OCI-M1 (cell line): ENCODE results near the gene KLF7.
A peak's percentile ranks its signal among the peaks of the same experiment; 100 is the strongest.

Source experiments
- DNase-seq: peaks from one replicate; lab custom pipeline; 2025; lab: John Stamatoyannopoulos, UW

KLF7 gene

DNA sequence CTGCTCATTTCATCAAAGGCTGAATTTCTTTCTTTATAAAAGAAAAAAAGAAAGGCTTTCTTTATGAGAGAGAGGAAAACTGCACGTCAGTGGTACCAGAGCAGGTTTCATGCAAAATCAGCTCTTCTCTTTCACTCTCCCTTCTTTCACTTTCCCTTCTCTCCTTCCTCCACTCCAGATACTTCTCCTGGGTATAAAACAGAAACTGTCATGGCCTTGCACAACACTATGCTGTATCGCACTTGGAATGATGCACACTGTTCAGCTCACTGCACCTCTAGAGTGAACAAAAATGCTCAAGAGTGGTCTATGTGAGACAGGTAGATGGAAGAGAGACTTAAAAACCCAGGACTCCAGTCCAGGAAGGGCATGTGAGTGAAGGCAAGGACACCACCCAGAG is 73.8 kb downstream of the KLF7 start:
- DNase-seq: no peak

DNA sequence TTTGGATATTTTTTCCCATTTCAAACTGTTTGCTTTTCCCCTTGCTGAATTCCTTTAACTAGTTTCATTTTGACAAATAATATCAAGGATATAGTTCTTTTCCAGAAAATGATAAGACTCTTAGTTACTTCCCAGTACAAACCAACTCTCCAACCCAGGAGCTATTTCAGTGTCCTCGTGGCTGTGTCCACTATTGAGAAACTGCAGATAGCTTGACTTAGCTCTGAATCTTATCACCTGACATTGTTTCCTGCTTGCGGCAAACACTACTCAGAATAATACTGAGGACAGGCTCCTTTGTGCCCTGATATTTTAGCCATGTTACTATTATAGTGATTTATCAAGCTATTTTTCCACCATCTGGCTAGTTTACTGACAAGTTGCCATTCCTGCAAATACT is 74.6 kb downstream of the KLF7 start:
- no peak for DNase-seq

DNA sequence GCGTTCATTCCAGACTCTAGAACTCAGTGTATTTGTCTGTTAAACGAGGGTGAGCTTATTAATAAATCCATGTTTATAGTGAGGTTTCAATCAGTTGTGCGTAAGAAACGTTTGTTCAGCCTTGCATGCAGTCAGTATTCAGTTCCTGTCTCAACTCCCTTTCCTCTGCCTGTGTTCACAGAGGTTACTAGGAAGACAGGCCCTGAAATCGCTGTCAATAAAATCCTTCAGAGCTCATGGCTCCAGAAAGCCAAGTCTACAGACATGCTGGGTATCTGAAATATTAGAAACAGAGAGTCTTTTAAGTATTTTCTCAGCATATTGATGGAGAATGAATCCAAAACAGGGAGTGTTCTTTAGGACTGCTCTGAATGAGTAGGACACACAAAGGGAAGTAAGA is 75.4 kb downstream of the KLF7 start:
- DNase-seq: no peak

GRCh38 chr2:207088839-207089238 is 76.9 kb downstream of the KLF7 start:
- no peak for DNase-seq

DNA sequence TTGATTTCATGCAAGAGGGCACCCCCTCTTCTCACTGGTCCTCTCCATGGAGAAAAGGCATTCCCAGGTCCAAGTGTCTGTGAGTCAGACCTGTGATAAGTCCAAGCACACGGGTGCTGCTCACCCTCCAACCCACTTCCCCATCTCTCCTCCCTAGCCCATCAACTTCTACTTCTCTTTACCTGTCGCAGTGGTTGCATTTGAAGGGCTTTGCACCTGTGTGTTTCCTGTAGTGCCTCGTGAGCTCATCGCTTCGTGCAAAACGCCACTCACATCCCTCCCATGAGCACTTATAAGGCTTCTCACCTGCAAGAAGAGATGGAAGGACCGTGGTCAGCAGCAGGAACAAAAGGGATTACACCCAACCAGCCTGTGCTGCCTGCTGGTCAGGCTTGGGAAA is 77.5 kb downstream of the KLF7 start:
- DNase-seq: no peak

DNA sequence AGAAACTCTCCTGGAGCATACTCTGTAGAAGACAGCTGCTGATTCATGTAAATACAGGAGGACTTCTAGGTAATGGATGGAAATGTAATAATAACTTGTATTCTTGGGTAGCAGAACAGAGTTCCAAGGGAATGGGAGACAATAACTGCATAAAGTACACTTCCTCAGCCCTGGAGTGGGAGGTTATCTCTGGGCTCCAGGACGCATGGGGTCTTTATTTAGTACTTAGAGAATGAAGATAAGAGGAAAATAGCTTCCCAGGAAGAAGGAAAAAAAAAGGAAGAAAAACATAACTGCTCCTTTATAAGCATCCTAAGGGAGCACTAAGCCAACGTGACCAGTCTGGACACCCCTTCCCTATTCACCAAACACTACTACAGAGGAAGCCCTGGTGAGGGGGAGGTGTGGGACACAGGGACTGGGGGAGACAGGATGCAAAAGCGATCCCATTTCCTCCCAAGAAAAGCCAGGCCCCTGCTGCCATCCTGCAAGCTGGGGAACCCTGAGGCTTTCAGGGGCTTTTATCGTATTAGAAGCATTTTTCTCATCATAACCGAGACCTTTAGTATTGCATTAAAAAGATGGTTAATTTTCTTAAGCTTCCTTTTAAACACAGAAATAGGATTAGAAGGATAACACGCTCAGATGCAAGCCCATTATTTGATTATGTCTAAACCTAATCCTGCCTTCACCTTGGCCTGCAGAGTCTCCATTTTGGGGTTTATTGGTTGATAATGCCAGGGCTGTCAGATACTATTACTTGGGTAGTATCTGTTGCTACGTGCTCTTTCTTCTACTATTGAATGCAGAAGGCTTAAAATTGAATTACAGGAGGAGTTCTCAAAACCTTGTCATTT is 78.5 kb downstream of the KLF7 start:
- no peak for DNase-seq

DNA sequence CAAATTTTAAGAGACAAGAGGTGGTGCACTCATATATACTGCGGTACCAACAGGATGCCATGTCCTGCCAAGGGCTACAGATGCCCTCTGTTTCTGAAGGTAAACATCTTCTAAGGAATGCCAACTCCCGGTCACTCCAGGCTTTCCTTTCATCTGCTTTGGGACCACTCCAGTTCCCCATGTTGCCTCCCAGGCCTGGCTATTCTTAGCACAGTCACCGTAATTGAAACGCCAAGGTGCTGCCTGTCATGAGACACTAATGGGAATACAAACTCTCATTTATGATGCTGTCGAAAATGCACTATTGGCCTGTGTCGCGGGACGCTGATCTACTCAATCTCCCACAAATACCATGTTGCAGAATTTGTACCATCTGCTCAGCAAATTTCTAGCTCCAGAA is 79.6 kb downstream of the KLF7 start:
- no peak for DNase-seq

- DNase-seq: no peak
Measured at GRCh38 chr2:207085110-207085509, 80.6 kb downstream of the KLF7 start.

DNA sequence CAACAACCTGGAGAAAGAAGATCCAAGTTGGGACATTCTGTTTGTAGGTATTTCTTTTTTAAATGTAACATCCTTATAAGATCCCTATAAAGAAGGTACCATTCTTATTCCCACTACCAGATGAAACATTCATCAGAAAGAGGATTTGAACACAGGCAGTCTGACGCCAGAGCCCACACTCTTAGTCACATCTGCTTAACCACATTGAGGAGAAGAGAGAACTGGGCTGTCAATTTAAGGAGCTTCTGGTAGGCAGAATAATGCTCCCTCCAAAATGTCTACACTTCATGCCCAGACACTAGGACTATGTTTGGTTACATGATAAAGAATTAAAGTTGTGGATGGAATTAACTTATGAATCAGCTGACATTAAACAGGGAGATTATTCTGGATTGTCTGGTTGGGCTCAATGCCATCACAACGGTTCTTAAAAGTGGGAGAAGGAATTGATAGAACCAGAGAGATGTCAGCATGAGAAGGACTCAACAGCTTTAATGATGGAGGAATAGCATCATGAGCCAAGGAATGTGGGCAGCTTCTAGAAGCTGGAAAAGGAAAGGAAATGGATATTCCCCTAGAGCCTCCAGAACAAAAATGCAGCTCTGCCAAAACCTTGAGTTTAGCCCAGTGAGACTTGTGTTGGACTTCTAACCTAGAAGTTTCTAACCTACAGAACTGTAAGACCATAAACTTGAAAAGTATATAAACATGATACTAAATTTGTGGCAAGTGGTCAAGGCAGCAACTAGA is 82.2 kb downstream of the KLF7 start:
- DNase-seq: no peak

GRCh38 chr2:207082619-207083018 is 83.1 kb downstream of the KLF7 start:
- no peak for DNase-seq

DNA sequence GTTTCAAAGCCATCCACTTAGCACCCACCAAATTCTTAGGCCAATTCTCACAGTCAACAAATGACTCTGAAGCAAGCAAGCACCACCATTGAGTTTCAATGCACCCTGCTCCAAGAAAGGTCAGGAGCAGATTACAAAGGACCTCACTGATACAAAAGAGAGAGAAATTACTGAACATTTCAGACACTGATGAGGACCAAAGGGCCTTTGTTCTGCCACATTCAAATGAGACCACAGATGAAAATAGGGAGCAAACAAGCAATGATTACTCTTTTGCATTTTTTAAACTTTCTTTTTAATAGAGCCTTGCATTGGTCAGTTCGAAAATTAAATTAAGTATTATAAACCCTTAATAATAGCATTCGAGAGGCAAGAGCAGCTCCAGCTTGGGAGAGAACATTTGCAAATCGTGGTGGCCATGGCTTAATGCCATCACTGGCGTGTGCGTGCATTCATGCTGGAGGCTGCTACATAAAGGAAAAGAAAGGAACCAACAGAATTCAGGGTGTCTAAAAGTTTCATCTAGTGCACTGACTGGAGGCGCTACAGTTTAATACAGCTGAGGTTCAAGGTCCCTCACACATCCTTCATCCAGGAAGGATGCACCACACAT is 87.5 kb downstream of the KLF7 start:
- DNase-seq: no peak

DNA sequence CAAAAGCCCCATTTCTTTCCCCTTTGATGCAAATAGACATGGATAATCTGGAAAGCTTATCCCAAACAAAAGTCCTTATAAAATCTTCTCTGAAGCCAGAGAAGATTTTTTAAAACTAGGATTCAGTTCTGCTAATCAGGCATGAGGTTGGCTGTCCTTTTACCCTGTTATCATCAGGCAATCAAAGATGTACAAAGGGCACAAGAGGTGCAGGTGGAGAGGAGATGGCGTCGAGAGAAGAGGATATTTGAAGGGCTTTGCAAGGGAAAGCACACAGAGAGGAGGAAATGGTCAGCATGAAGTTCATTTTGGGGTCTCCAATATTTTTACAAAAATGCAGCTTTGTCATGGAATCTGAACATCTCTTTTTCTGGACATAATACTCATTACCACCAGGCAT is 88.5 kb downstream of the KLF7 start:
- DNase-seq: no peak

- no peak for DNase-seq
Measured at GRCh38 chr2:207075456-207075855, 90.3 kb downstream of the KLF7 start.

- peak; percentile 12 for DNase-seq
Measured at GRCh38 chr2:207073801-207074678, 91.7 kb downstream of the KLF7 start.

- no peak for DNase-seq
Measured at GRCh38 chr2:207073412-207073800, 92.3 kb downstream of the KLF7 start.

- peak; percentile 25 for DNase-seq
Measured at GRCh38 chr2:207072571-207072970, 93.2 kb downstream of the KLF7 start.

DNA sequence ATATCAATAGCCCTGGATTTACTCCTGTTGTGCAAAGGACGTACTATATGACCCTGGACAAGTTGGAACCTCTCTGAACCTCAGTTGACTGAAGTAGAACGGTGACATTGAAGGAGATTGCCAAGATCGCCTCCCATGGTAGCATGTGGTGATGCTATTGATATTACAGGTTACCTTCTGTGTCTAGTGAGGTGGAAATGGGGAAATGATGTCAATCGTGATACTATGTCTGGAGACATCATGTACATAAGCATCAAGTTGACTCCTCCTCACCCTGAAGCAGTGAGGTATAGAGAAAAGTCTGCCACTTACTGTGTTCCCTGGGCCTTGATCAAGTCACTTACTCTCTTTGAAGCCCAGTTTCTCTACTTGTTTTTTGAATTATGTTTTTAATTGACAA is 93.9 kb downstream of the KLF7 start:
- DNase-seq: no peak

GRCh38 chr2:207067473-207067872 is 98.3 kb downstream of the KLF7 start:
- DNase-seq: no peak

DNA sequence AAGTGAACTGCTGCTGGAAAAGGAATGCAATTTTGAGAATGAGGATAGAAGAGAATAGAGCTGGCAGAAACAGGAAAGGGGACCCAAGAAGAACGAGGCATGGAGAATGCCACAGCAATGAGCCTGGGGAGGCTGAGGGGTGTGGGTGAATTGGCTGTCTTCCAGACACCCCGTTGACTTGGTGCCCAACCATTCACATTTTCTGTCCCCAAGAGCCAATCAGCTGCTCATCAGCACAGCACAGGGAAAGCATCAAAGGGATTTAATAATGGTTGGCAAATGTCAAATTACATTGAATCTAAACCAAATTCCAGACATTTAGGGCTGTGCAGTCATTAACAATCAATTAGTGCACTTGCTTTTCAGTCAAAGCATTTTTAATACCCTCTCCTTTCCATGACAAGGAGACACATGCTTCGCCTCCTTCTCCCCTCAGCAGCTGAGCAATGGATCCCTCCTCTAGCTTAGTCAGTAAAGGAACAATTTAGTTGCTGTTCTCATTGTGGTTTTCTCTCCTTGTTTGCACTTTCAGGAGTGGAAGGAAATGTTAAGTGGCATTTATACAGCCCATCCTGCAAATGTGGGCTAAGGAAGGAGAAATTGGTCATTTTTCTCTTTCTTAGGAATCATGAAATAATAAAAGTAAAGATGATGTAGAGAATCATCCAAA is 98.8 kb downstream of the KLF7 start:
- DNase-seq: no peak

DNA sequence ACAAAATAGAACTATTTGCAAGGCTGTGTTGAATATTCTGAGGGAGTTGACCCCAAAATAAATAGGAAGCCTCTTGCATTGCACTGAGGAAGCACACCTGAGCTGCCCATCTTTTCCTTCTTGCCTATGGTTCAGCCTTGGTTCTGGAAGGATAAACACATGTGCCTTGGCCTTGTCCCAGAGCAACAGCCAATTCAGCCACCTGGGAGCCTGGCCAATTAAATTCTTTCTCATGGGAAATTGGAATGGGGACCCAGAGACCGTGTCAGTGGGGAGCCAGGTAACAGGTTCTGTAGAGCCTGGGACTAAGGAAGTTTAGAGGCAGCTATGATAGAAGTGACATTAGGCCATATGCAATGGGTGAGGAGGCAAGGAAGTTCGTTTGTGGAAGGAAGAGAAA is 99.6 kb downstream of the KLF7 start:
- DNase-seq: no peak

- no peak for DNase-seq
Measured at GRCh38 chr2:207064128-207064690, 101.5 kb downstream of the KLF7 start.
